ENCODE results near the gene PRDM11. TPM values are rescaled to one million over a fixed set of nuclear protein-coding genes. Genes with fewer than 3 reads are reported as not detected.

PRDM11 gene
- total RNA-seq, 1 experiment from 2014 or later: 12.6 TPM

DNA sequence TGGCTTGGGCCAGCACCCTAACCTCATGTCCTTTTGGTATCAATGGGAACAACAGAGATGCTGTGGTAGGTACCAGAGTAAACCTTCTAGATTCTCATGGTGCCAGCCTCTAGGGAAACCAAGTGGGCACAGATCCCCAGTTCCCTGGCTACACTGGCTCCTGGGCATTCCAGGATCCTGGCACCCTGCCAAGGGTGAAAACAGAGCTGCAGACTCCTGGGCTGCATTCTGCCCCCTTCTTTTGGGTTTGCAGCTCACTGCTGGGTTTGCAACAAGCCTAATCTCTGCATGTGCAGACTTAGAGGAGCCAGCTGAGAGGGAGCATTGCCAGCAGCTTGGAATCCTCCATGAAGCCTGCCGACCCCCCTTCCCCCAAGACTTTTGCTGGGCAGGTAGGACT, 30.6 kb downstream of the PRDM11 start:
- H3K36me3 ChIP-seq (ENCODE audit: insufficient read depth, low read length, poor library complexity, severe bottlenecking): no peaks in the 10 kb centered on the region
- H3K9me3 ChIP-seq (ENCODE audit: low read depth, low read length, poor library complexity, severe bottlenecking): no peaks in the 10 kb centered on the region
- intact Hi-C loops (cut with micrococcal nuclease; ENCODE audit: unreplicated experiment): no loop called here
- no peaks in the 10 kb centered on the region for H3K27me3 ChIP-seq (replicated peaks; ENCODE audit: insufficient read depth, low read depth, low read length, poor library complexity)
- H3K4me3 ChIP-seq (ENCODE audit: low read depth, low read length, poor library complexity, severe bottlenecking): no peak overlapping the region
- no peak overlapping the region for H3K27ac ChIP-seq (ENCODE audit: low read depth, low read length, poor library complexity, severe bottlenecking)
- H3K4me1 ChIP-seq (ENCODE audit: insufficient read depth, low read length, poor library complexity, severe bottlenecking): peaks cover 24% of the 10 kb centered on the region
- peak; percentile 49 for DNase-seq (ENCODE audit: low spot score)
- ChIA-PET POLR2A (ENCODE audit: low non-redundant PET) (no interaction called here), CTCF (no interaction called here)
- no TSS peak for BruUV-seq (replicated peaks)
- no peak for TF ChIP-seq EZH2 (IDR thresholded peaks at IDR 0.05; ENCODE audit: borderline replicate concordance, low read depth, low read length, poor library complexity, severe bottlenecking)
- TF ChIP-seq, protein P1, sequence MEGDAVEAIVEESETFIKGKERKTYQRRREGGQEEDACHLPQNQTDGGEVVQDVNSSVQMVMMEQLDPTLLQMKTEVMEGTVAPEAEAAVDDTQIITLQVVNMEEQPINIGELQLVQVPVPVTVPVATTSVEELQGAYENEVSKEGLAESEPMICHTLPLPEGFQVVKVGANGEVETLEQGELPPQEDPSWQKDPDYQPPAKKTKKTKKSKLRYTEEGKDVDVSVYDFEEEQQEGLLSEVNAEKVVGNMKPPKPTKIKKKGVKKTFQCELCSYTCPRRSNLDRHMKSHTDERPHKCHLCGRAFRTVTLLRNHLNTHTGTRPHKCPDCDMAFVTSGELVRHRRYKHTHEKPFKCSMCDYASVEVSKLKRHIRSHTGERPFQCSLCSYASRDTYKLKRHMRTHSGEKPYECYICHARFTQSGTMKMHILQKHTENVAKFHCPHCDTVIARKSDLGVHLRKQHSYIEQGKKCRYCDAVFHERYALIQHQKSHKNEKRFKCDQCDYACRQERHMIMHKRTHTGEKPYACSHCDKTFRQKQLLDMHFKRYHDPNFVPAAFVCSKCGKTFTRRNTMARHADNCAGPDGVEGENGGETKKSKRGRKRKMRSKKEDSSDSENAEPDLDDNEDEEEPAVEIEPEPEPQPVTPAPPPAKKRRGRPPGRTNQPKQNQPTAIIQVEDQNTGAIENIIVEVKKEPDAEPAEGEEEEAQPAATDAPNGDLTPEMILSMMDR (conservative IDR thresholded peaks at IDR 0.05; ENCODE audit: low read depth, low read length): no peak

DNA sequence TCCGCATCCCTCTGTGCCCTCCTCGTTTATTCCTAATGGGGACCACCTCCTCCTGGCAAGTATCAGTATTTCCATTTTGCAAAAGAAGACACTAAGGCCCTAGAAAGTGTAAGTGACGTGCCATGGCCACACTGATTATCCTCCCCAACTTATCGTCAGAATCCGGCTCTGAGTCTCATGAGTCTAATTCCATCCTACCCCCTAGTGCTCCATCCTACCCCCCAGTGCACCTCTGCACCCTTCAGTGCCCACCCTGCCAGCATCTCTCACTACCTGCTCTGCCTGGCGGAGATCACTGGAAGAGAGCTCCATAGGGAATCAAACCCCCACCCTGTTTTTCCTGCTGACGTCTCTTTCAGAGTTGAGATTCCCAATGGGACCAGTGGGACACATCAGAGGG, 31.8 kb downstream of the PRDM11 start:
- DNase-seq (ENCODE audit: low spot score): no peak
- no peak for TF ChIP-seq EZH2 (IDR thresholded peaks at IDR 0.05; ENCODE audit: borderline replicate concordance, low read depth, low read length, poor library complexity, severe bottlenecking)
- TF ChIP-seq, protein P1 (conservative IDR thresholded peaks at IDR 0.05; ENCODE audit: low read depth, low read length): no peak
- intact Hi-C loops (cut with micrococcal nuclease; ENCODE audit: unreplicated experiment): no loop called here
- H3K9me3 ChIP-seq (ENCODE audit: low read depth, low read length, poor library complexity, severe bottlenecking): no peaks in the 10 kb centered on the region
- CTCF ChIA-PET: interaction anchor here (1.0 kb wide), 1 partner anchor 67 kb away, joined by 3 read pairs; no protein-coding TSS in a partner anchor
- no peak overlapping the region for H3K27ac ChIP-seq (ENCODE audit: low read depth, low read length, poor library complexity, severe bottlenecking)
- H3K36me3 ChIP-seq (ENCODE audit: insufficient read depth, low read length, poor library complexity, severe bottlenecking): no peaks in the 10 kb centered on the region
- no TSS peak for BruUV-seq (replicated peaks)
- peaks cover 24% of the 10 kb centered on the region for H3K4me1 ChIP-seq (ENCODE audit: insufficient read depth, low read length, poor library complexity, severe bottlenecking)
- H3K4me3 ChIP-seq (ENCODE audit: low read depth, low read length, poor library complexity, severe bottlenecking): no peak overlapping the region
- H3K27me3 ChIP-seq (replicated peaks; ENCODE audit: insufficient read depth, low read depth, low read length, poor library complexity): no peaks in the 10 kb centered on the region
- POLR2A ChIA-PET (ENCODE audit: low non-redundant PET): no interaction called here

DNA sequence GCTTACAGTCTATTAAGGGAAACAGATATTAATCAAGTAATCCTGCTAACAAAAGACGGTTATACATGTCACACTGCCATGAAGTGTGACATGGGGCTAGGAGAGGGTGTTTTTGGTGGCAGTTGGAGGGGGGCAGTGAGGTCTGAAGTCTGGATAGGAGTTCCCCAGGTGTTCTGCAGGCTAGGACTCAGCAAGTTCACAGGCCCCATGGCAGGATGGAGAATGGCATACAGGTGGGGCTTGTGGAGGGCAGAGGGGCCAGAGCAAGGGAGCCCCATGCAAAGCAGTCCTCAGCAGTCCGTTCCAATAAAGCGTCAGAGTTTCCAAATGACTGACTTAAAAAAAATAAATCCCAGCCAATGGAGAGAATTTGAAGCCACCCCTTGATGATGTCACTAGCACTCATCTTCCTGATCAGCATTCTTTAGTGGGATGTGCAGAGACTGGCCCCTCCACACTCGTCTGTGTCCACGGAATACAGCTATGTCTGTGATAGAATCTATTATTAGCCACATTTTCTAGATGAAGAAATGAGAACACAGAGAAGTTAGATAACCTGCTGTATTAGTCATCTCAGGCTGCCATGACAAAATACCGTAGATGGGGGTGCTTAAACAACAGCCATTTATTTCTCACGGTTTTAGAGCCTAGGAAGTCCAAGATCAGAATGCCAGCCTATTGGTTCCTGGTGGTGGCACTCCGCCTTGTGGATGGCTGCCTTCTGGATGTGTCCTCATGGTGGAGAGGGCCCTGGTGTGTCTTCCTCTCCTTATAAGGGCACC, 32.6 kb downstream of the PRDM11 start:
- TF ChIP-seq, protein P1 (conservative IDR thresholded peaks at IDR 0.05; ENCODE audit: low read depth, low read length): no peak
- no peak for TF ChIP-seq EZH2 (IDR thresholded peaks at IDR 0.05; ENCODE audit: borderline replicate concordance, low read depth, low read length, poor library complexity, severe bottlenecking)
- no peaks in the 10 kb centered on the region for H3K36me3 ChIP-seq (ENCODE audit: insufficient read depth, low read length, poor library complexity, severe bottlenecking)
- no TSS peak for BruUV-seq (replicated peaks)
- no peak for DNase-seq (ENCODE audit: low spot score)
- H3K27me3 ChIP-seq (replicated peaks; ENCODE audit: insufficient read depth, low read depth, low read length, poor library complexity): no peaks in the 10 kb centered on the region
- POLR2A ChIA-PET (ENCODE audit: low non-redundant PET): no interaction called here
- H3K4me3 ChIP-seq (ENCODE audit: low read depth, low read length, poor library complexity, severe bottlenecking): no peak overlapping the region
- H3K9me3 ChIP-seq (ENCODE audit: low read depth, low read length, poor library complexity, severe bottlenecking): no peaks in the 10 kb centered on the region
- no peak overlapping the region for H3K27ac ChIP-seq (ENCODE audit: low read depth, low read length, poor library complexity, severe bottlenecking)
- H3K4me1 ChIP-seq (ENCODE audit: insufficient read depth, low read length, poor library complexity, severe bottlenecking): peaks cover 24% of the 10 kb centered on the region
- CTCF ChIA-PET: interaction anchor here (1.0 kb wide), 1 partner anchor 68 kb away, joined by 3 read pairs; no protein-coding TSS in a partner anchor
- intact Hi-C loops (cut with micrococcal nuclease; ENCODE audit: unreplicated experiment): no loop called here

All from A673 (cell line).